Fibroblast of the aortic adventitia (primary cell): ENCODE measurements around the gene ERC2. TPM values are rescaled to one million over a fixed set of nuclear protein-coding genes. Genes with fewer than 3 reads are reported as not detected.

Source experiments
- DNase-seq: peaks from one replicate; pipeline ENCODE4 v3.0.0-alpha.2; 2010; ENCODE audit warnings: low read depth
- H3K4me3 ChIP-seq: 2 replicates; pipeline ENCODE4 v1.5.1; 2011; ENCODE audit warnings: low read depth, mild to moderate bottlenecking, control low read depth, low read length, moderate library complexity
- total RNA-seq: library from RNA; depleted of rRNA; stranded (reverse); fragments of >200 nt; gene quantifications from 2 replicates; pipeline ENCODE4 v1.2.3, GENCODE V29; 2012; ENCODE audit warnings: low replicate concordance
- TF ChIP-seq, protein P1 (sequence below): IDR thresholded peaks from 2 replicates; pipeline ENCODE4 v1.5.1; 2011; ENCODE audit warnings: mild to moderate bottlenecking, low read length, control low read depth, inconsistent platforms; ENCODE audit not compliant: insufficient read depth

Gene ERC2
- total RNA-seq, 1 donor, result 0.09 TPM

- DNase-seq, result no peak
- H3K4me3 ChIP-seq, result no peak overlapping the region
Observed at GRCh38 chr3:55907616-55908015, 560.7 kb downstream of the ERC2 start.

GRCh38 chr3:55906896-55907295 is 561.4 kb downstream of the ERC2 start:
- H3K4me3 ChIP-seq, result no peak overlapping the region
- TF ChIP-seq, protein P1, sequence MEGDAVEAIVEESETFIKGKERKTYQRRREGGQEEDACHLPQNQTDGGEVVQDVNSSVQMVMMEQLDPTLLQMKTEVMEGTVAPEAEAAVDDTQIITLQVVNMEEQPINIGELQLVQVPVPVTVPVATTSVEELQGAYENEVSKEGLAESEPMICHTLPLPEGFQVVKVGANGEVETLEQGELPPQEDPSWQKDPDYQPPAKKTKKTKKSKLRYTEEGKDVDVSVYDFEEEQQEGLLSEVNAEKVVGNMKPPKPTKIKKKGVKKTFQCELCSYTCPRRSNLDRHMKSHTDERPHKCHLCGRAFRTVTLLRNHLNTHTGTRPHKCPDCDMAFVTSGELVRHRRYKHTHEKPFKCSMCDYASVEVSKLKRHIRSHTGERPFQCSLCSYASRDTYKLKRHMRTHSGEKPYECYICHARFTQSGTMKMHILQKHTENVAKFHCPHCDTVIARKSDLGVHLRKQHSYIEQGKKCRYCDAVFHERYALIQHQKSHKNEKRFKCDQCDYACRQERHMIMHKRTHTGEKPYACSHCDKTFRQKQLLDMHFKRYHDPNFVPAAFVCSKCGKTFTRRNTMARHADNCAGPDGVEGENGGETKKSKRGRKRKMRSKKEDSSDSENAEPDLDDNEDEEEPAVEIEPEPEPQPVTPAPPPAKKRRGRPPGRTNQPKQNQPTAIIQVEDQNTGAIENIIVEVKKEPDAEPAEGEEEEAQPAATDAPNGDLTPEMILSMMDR, result no peak
- no peak for DNase-seq

More at GRCh38 chr3:55907616-55908015, 560.7 kb downstream of the ERC2 start:
- TF ChIP-seq, protein P1, result no peak

GRCh38 chr3:55904716-55905115 is 563.6 kb downstream of the ERC2 start:
- H3K4me3 ChIP-seq, result no peak overlapping the region
- no peak for DNase-seq
- TF ChIP-seq, protein P1, result no peak

- no peak for DNase-seq
- H3K4me3 ChIP-seq, result no peak overlapping the region
- TF ChIP-seq, protein P1, result no peak
Observed at GRCh38 chr3:55903680-55904079, 564.6 kb downstream of the ERC2 start.

GRCh38 chr3:55902221-55902900 is 565.9 kb downstream of the ERC2 start:
- TF ChIP-seq, protein P1, result no peak
- DNase-seq, result no peak

DNA sequence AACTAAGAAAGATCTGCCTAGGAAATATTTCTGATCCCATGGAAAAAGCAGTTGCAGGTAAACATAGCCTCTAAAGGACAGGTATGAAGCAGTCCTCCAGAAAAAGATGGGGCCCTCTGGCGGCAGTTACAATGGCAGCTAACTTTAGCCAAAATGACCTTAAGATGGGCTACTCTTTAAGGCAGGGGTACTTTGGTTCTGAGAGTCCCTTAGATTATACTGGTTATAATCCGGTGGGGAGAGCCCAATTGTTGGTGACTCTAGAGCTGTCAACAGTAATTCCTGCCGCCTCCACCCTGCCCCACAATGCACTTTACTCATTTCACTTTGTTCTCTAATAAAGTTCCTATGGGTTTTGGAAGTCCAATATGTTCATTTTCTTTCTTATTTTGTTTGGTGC is 568.4 kb downstream of the ERC2 start:
- DNase-seq, result peak; percentile 1
- TF ChIP-seq, protein P1, result peak; percentile 19
- H3K4me3 ChIP-seq, result no peak overlapping the region

More at GRCh38 chr3:55902221-55902900, 565.9 kb downstream of the ERC2 start:
- H3K4me3 ChIP-seq, result no peak overlapping the region
